Right lobe of liver (tissue), 6 donors: Measurements from ENCODE around the gene DCC. TPM values are rescaled to one million over a fixed set of nuclear protein-coding genes. Genes with fewer than 3 reads are reported as not detected.

Source experiments
- ATAC-seq, 4 donors: fragments of 200-7000 bp; cut with Tn5 transposase; one replicate each; pipeline ENCODE4 v1.9.1; 2020; ENCODE audit warnings: mild to moderate bottlenecking in 4 of 4, moderate library complexity in 4 of 4
- DNase-seq, 3 donors: peaks; one replicate each; pipeline ENCODE4 v3.0.0-alpha.2; 2020
- H3K27ac ChIP-seq, 3 donors: fragments of 200-600 bp; one replicate each; pipeline ENCODE4 v1.8.0; 2022
- H3K27me3 ChIP-seq, 2 donors: fragments of 200-600 bp; one replicate each; pipeline ENCODE4 v1.8.0; 2022
- H3K36me3 ChIP-seq, 4 donors: fragments of 200-600 bp; sonication (generic) in 1 of 4; one replicate each; pipeline versions ENCODE4 v1.5.1 to v1.8.0; 2017 to 2022; ENCODE audit warnings: control low read depth in 1 of 4
- H3K4me1 ChIP-seq, 4 donors: fragments of 200-600 bp; sonication (generic) in 1 of 4; one replicate each; pipeline versions ENCODE4 v1.5.1 to v1.8.0; 2017 to 2022; ENCODE audit warnings: control low read depth in 1 of 4
- H3K4me3 ChIP-seq, 3 donors: fragments of 200-600 bp; one replicate each; pipeline ENCODE4 v1.8.0; 2022
- H3K9me3 ChIP-seq, 4 donors: fragments of 200-600 bp; sonication (generic) in 1 of 4; one replicate each; pipeline versions ENCODE4 v1.5.1 to v1.8.0; 2017 to 2022; ENCODE audit warnings: control low read depth in 1 of 4
- POLR2A ChIP-seq: fragments of 450-650 bp; IDR thresholded peaks from one replicate; pipeline ENCODE4 v1.6.1; 2017; ENCODE audit warnings: antibody characterized with exemption, mild to moderate bottlenecking
- WGBS: methylation state at CpG from one replicate; pipeline ENCODE4 v1.1.6; 2018; ENCODE audit warnings: low coverage, low lambda C conversion rate; ENCODE audit not compliant: insufficient coverage; ENCODE audit errors: missing lambda C conversion rate; 5-methylcytosine and 5-hydroxymethylcytosine counted together
- intact Hi-C, 2 donors: fragments of 100-400 bp; cut with DNase I; formaldehyde crosslinking; loops; one replicate each; pipeline versions ENCODE4 v1.11.2 to v1.14.1; 2022
- total RNA-seq, 6 experiments: library from RNA; depleted of rRNA in 2 of 6; stranded (reverse); fragments of >200 nt in 2 of 6; fragmentation: NEBNext Ultra II Directional in 3 of 6; extraction: Animal tissue kit (Norgen Biotek cat#: 25700) in 3 of 6; gene quantifications; one replicate each; pipeline versions ENCODE4 v1.1.0 to v1.2.4, GENCODE V29; 2016 to 2023
- TF ChIP-seq, protein P1 (sequence below), 4 donors: fragments of 200-600 bp in 3 of 4; fragments of 450-650 bp in 1 of 4; IDR thresholded peaks; one replicate each; pipeline versions ENCODE4 v1.5.1 to v1.8.0; 2016 to 2022; ENCODE audit warnings: antibody characterized with exemption in 4 of 4, mild to moderate bottlenecking in 2 of 4
- donor health status: DM: no; HTN: yes; CAD: no.
- donor health status: DM: no; HTN: no; CAD: no.
- donor health status: DM: no; HTN: no; CAD: no.
- donor health status: DM: no; HTN: yes; CAD: no.
- donor health status: DM: no; HTN: yes; CAD: no.

Gene DCC
- total RNA-seq, 6 experiments from 2014 or later = 0.06 TPM; not detected in 5

- no peak overlapping the region for H3K4me3 ChIP-seq
- H3K27me3 ChIP-seq = no peaks in the 10 kb centered on the region
- intact Hi-C loops = no loop called here
- no peak for TF ChIP-seq POLR2A
- TF ChIP-seq, protein P1, sequence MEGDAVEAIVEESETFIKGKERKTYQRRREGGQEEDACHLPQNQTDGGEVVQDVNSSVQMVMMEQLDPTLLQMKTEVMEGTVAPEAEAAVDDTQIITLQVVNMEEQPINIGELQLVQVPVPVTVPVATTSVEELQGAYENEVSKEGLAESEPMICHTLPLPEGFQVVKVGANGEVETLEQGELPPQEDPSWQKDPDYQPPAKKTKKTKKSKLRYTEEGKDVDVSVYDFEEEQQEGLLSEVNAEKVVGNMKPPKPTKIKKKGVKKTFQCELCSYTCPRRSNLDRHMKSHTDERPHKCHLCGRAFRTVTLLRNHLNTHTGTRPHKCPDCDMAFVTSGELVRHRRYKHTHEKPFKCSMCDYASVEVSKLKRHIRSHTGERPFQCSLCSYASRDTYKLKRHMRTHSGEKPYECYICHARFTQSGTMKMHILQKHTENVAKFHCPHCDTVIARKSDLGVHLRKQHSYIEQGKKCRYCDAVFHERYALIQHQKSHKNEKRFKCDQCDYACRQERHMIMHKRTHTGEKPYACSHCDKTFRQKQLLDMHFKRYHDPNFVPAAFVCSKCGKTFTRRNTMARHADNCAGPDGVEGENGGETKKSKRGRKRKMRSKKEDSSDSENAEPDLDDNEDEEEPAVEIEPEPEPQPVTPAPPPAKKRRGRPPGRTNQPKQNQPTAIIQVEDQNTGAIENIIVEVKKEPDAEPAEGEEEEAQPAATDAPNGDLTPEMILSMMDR (IDR thresholded peaks at IDR 0.05) = no peak
- no peaks in the 10 kb centered on the region for H3K4me1 ChIP-seq
- no peak for DNase-seq
- 42% methylated on average over 3 of the region's 3 CpGs for WGBS
- H3K36me3 ChIP-seq = no peaks in the 10 kb centered on the region
- H3K9me3 ChIP-seq = peaks cover 0 to 2% (median 0%) of the 10 kb centered on the region in 4 donors
- ATAC-seq = no peak
- no peak overlapping the region for H3K27ac ChIP-seq
Measured at GRCh38 chr18:53134711-53135110, 794.7 kb downstream of the DCC start.

GRCh38 chr18:53135654-53136053 lies 795.7 kb downstream of the DCC start:
- H3K27ac ChIP-seq = no peak overlapping the region
- TF ChIP-seq, protein P1 (IDR thresholded peaks at IDR 0.05) = no peak
- no peak for TF ChIP-seq POLR2A
- H3K36me3 ChIP-seq = no peaks in the 10 kb centered on the region
- intact Hi-C loops = no loop called here
- DNase-seq = no peak
- H3K4me3 ChIP-seq = no peak overlapping the region
- no peaks in the 10 kb centered on the region for H3K27me3 ChIP-seq
- ATAC-seq = no peak
- H3K9me3 ChIP-seq = peaks cover 0 to 2% (median 0%) of the 10 kb centered on the region in 4 donors
- no peaks in the 10 kb centered on the region for H3K4me1 ChIP-seq

DNA sequence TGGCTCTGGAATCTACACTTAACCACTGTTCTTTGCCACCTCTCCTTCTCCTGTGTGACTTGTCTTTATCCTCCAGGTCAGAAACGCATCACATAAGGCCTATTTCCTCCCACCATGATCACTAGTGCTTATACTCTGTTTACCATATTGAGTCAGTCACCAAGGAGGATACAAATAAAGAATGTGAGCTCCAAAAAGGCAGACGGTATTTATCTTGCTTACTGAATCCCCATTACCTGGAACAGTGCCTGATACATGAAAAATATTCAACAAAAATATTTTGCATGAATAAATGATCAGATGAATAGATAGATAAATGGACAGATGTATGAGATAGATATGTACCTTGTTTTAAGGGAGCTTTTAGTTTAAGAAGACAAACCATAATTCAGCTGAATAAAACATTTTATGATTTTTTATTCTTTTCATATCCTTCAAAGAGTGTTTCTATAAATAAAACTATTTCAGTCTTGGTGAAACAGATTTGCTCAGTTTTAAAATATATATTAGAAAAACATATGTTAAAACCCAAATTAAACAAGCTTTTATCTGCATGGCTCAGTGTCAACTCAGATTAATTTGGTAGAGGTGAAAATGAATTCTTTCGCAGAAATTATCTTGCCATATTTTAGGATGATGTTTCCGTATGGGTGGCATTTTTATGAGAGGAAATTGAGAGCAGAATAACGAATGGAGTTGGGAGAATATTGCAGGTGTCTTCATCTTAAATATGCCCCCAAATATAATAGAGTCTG lies 799.9 kb downstream of the DCC start:
- peaks cover 0 to 2% (median 0%) of the 10 kb centered on the region in 4 donors for H3K9me3 ChIP-seq
- ATAC-seq (no peak), DNase-seq (no peak)
- no peaks in the 10 kb centered on the region for H3K36me3 ChIP-seq
- WGBS = 54% methylated on average over 5 of the region's 5 CpGs
- no peaks in the 10 kb centered on the region for H3K27me3 ChIP-seq
- no peak overlapping the region for H3K4me3 ChIP-seq
- TF ChIP-seq, protein P1 (IDR thresholded peaks at IDR 0.05) = no peak
- no peak for TF ChIP-seq POLR2A
- intact Hi-C loops = no loop called here
- no peak overlapping the region for H3K27ac ChIP-seq
- no peaks in the 10 kb centered on the region for H3K4me1 ChIP-seq

GRCh38 chr18:53142005-53142404 lies 802.0 kb downstream of the DCC start:
- intact Hi-C loops = no loop called here
- no peak for TF ChIP-seq POLR2A
- TF ChIP-seq, protein P1 (IDR thresholded peaks at IDR 0.05) = no peak
- no peaks in the 10 kb centered on the region for H3K4me1 ChIP-seq
- ATAC-seq (no peak), DNase-seq (no peak)
- peaks cover 0 to 1% (median 0%) of the 10 kb centered on the region in 4 donors for H3K9me3 ChIP-seq
- no peak overlapping the region for H3K4me3 ChIP-seq
- WGBS = 39% methylated on average over 4 of the region's 4 CpGs
- no peaks in the 10 kb centered on the region for H3K36me3 ChIP-seq
- H3K27me3 ChIP-seq = no peaks in the 10 kb centered on the region
- H3K27ac ChIP-seq = no peak overlapping the region

GRCh38 chr18:53147472-53147871 lies 807.5 kb downstream of the DCC start:
- no peak overlapping the region for H3K27ac ChIP-seq
- DNase-seq = no peak
- H3K4me1 ChIP-seq = no peaks in the 10 kb centered on the region
- no peak overlapping the region for H3K4me3 ChIP-seq
- no peak for ATAC-seq
- intact Hi-C loops = no loop called here
- no peaks in the 10 kb centered on the region for H3K27me3 ChIP-seq
- H3K9me3 ChIP-seq = no peaks in the 10 kb centered on the region
- no peak for TF ChIP-seq POLR2A
- TF ChIP-seq, protein P1 (IDR thresholded peaks at IDR 0.05) = no peak
- H3K36me3 ChIP-seq = no peaks in the 10 kb centered on the region
